ENCODE measurements around the gene MIDN. TPM values are rescaled to one million over a fixed set of nuclear protein-coding genes. Genes with fewer than 3 reads are reported as not detected.
A peak's percentile ranks its signal among the peaks of the same experiment; 100 is the strongest.

MIDN gene
- polyA plus RNA-seq, 4 donors: 28.1 to 106 (median 33.0) TPM

DNA sequence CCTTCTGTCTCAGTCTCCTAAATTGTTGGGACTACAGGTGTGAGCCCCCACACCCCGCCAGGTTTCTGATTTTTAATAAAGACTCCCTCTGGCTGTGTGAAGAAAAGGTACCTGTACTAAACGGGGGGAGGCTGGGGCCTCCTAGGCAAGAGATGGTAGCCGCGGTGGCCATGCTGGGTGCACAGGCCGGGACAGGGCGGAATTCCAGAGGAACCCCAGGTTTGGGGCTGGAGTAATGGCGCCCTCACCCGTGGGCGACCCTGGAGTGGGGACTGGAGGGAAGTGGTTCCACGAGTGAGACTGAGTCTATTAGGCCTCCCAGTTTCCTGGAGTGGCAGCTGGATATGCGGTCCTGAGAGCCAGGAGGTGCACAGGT lies 9.0 kb upstream of the MIDN start:
- peaks cover 3 to 47% (median 3%) of the 10 kb centered on the region in 3 donors for H3K4me1 ChIP-seq (ENCODE audit: control insufficient read depth in 3 of 3, insufficient read depth in 2 of 3, low read depth in 1 of 3, low read length in 2 of 3)
- no peaks in the 10 kb centered on the region for H3K9me3 ChIP-seq (ENCODE audit: control insufficient read depth in 2 of 2, insufficient read depth in 1 of 2, low read depth in 1 of 2, low read length in 1 of 2)
- no peak overlapping the region for H3K4me3 ChIP-seq (ENCODE audit: low read depth in 1 of 3, low read length in 3 of 3)
- H3K27me3 ChIP-seq (ENCODE audit: control insufficient read depth in 3 of 3, insufficient read depth in 3 of 3, low read length in 3 of 3): peaks cover 5 to 23% (median 6%) of the 10 kb centered on the region in 3 donors
- H3K27ac ChIP-seq (ENCODE audit: low read depth in 1 of 3, low read length in 2 of 3): peak overlapping the region in 2 of 3 donors; percentile 57 to 78
- peaks cover 0 to 21% (median 0%) of the 10 kb centered on the region in 3 donors for H3K36me3 ChIP-seq (ENCODE audit: control insufficient read depth in 3 of 3, insufficient read depth in 2 of 3, low read depth in 1 of 3, low read length in 3 of 3)
- DNase-seq: no peak
- no peak for FAIRE-seq
- WGBS, 3 donors: 55 to 75% (median 68%) methylated on average over 11 of the region's 11 CpGs

DNA sequence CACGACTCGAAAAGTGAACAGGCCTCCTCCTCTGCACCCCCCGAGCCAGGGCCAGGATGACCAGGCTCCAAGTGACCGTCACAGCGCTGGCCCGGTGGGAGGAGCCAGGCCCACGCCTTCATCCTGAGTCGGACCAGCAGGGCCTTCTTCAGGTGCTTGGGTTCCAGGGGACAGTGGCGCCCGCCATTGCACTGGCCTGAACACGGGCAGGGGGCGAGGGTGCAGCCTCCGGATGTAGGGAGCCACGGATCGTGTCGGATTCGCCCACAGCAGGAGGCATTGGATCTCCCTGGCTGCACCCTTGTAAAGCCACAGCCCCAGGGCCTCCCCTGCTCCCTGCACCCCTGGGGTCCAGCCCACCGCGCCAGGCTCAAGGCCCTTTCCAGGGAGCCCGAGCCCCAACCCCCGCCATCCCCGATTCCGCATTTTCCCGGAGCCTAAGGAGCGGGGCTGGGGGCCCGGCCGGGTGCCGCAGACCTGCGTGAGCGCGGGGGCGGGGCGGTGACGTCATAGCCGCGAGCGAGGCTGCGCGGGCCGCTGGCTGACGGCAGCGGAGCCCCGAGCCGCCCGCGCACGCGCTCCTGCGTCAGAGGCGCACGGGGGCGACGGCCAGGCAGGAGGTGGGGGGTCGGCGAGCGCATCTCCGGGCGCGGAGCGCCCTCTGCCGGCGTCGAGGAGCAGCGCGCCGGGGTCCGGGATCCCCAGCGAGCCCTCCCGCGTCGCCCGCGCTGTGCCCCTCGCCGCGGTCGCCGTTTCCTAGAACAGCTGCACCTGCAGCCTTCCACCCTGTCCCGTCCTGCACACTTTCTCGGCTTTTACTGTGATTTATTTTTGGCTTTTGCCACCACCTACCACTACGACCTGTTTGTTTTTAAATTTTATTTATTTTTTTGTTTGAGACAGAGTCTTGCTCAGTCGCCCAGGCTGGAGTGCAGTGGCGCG lies 8.3 kb upstream of the MIDN start:
- H3K27me3 ChIP-seq (ENCODE audit: control insufficient read depth in 3 of 3, insufficient read depth in 3 of 3, low read length in 3 of 3): peaks cover 5 to 23% (median 6%) of the 10 kb centered on the region in 3 donors
- no peak for FAIRE-seq
- 7 to 11% (median 10%) methylated on average over 46 to 84 of the region's 84 CpGs for WGBS, 3 donors
- H3K9me3 ChIP-seq (ENCODE audit: control insufficient read depth in 2 of 2, insufficient read depth in 1 of 2, low read depth in 1 of 2, low read length in 1 of 2): no peaks in the 10 kb centered on the region
- H3K4me1 ChIP-seq (ENCODE audit: control insufficient read depth in 3 of 3, insufficient read depth in 2 of 3, low read depth in 1 of 3, low read length in 2 of 3): peaks cover 3 to 54% (median 3%) of the 10 kb centered on the region in 3 donors
- peak; percentile 73 to 94 for DNase-seq
- peak overlapping the region in 2 of 3 donors; percentile 18 to 39 for H3K4me3 ChIP-seq (ENCODE audit: low read depth in 1 of 3, low read length in 3 of 3)
- peak overlapping the region in 2 of 3 donors; percentile 57 to 78 for H3K27ac ChIP-seq (ENCODE audit: low read depth in 1 of 3, low read length in 2 of 3)
- H3K36me3 ChIP-seq (ENCODE audit: control insufficient read depth in 3 of 3, insufficient read depth in 2 of 3, low read depth in 1 of 3, low read length in 3 of 3): peaks cover 0 to 27% (median 0%) of the 10 kb centered on the region in 3 donors

DNA sequence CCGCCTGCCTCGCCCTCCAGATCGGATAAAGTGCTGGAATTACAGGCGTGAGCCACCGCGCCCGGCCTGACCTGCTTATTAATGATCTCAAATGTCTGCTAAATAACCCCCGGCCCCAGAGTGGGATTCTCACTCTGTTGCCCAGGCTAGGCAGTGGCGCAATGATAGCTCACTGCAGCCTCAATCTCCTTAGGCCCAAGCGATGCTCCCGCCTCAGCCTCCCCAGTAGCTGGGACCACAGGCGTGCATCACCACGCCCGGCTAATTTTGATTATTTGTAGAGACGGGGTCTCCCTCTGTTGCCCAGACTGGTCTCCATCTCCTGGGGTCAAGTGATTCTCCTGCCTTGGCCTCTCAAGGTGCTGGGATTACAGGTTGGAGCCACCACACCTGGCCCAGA lies 7.5 kb upstream of the MIDN start:
- 32 to 52% (median 41%) methylated on average over 14 to 15 of the region's 15 CpGs for WGBS, 3 donors
- H3K27ac ChIP-seq (ENCODE audit: low read depth in 1 of 3, low read length in 2 of 3): no peak overlapping the region

GRCh38 chr19:1241417-1242095 lies 6.8 kb upstream of the MIDN start, which contains the start of gene ATP5F1D:
Gene ATP5F1D, plus strand, starts transcription at chr19:1241751. Its CDS starts 100 bp downstream, at chr19:1241851.
- H3K9me3 ChIP-seq (ENCODE audit: control insufficient read depth in 2 of 2, insufficient read depth in 1 of 2, low read depth in 1 of 2, low read length in 1 of 2): no peaks in the 10 kb centered on the region
- H3K4me3 ChIP-seq (ENCODE audit: low read depth in 1 of 3, low read length in 3 of 3): peak within 1 kb of the TSS; percentile 71 to 88 (median 73)
- DNase-seq (peak; percentile 95 to 97), FAIRE-seq (no peak)
- WGBS, 3 donors: 0 to 1% (median 1%) methylated on average over 33 to 79 of the region's 79 CpGs
- peaks cover 3 to 65% (median 3%) of the 10 kb centered on the region in 3 donors for H3K4me1 ChIP-seq (ENCODE audit: control insufficient read depth in 3 of 3, insufficient read depth in 2 of 3, low read depth in 1 of 3, low read length in 2 of 3)
- peaks cover 0 to 35% (median 0%) of the 10 kb centered on the region in 3 donors for H3K36me3 ChIP-seq (ENCODE audit: control insufficient read depth in 3 of 3, insufficient read depth in 2 of 3, low read depth in 1 of 3, low read length in 3 of 3)
- peak within 1 kb of the TSS; percentile 36 to 88 (median 72) for H3K27ac ChIP-seq (ENCODE audit: low read depth in 1 of 3, low read length in 2 of 3)
- peaks cover 0 to 12% (median 6%) of the 10 kb centered on the region in 3 donors for H3K27me3 ChIP-seq (ENCODE audit: control insufficient read depth in 3 of 3, insufficient read depth in 3 of 3, low read length in 3 of 3)

More for the DNA sequence above, 7.5 kb upstream of the MIDN start:
- H3K9me3 ChIP-seq (ENCODE audit: control insufficient read depth in 2 of 2, insufficient read depth in 1 of 2, low read depth in 1 of 2, low read length in 1 of 2): no peaks in the 10 kb centered on the region
- H3K4me1 ChIP-seq (ENCODE audit: control insufficient read depth in 3 of 3, insufficient read depth in 2 of 3, low read depth in 1 of 3, low read length in 2 of 3): peaks cover 3 to 62% (median 3%) of the 10 kb centered on the region in 3 donors
- H3K27me3 ChIP-seq (ENCODE audit: control insufficient read depth in 3 of 3, insufficient read depth in 3 of 3, low read length in 3 of 3): peaks cover 4 to 19% (median 6%) of the 10 kb centered on the region in 3 donors
- DNase-seq: no peak
- peaks cover 0 to 32% (median 0%) of the 10 kb centered on the region in 3 donors for H3K36me3 ChIP-seq (ENCODE audit: control insufficient read depth in 3 of 3, insufficient read depth in 2 of 3, low read depth in 1 of 3, low read length in 3 of 3)
- no peak for FAIRE-seq
- peak overlapping the region in 2 of 3 donors; percentile 29 to 71 for H3K4me3 ChIP-seq (ENCODE audit: low read depth in 1 of 3, low read length in 3 of 3)

GRCh38 chr19:1243768-1244692 lies 4.4 kb upstream of the MIDN start:
- Histone ChIP-seq H3K27me3 (ENCODE audit: control insufficient read depth in 3 of 3, insufficient read depth in 3 of 3, low read length in 3 of 3) (no peaks in the 10 kb centered on the region), H3K36me3 (ENCODE audit: control insufficient read depth in 3 of 3, insufficient read depth in 2 of 3, low read depth in 1 of 3, low read length in 3 of 3) (peaks cover 0 to 35% (median 0%) of the 10 kb centered on the region in 3 donors), H3K4me1 (ENCODE audit: control insufficient read depth in 3 of 3, insufficient read depth in 2 of 3, low read depth in 1 of 3, low read length in 2 of 3) (peaks cover 0 to 73% (median 3%) of the 10 kb centered on the region in 3 donors), H3K4me3 (ENCODE audit: low read depth in 1 of 3, low read length in 3 of 3) (peak overlapping the region in 2 of 3 donors; percentile 32 to 39), H3K27ac (ENCODE audit: low read depth in 1 of 3, low read length in 2 of 3) (peak overlapping the region; percentile 86 to 97 (median 96)), H3K9me3 (ENCODE audit: control insufficient read depth in 2 of 2, insufficient read depth in 1 of 2, low read depth in 1 of 2, low read length in 1 of 2) (no peaks in the 10 kb centered on the region)
- DNase-seq (peak; percentile 88 to 93), FAIRE-seq (no peak)
- 44 to 58% (median 54%) methylated on average over 23 to 33 of the region's 33 CpGs for WGBS, 3 donors

GRCh38 chr19:1244693-1245451 lies 3.5 kb upstream of the MIDN start:
- Histone ChIP-seq H3K9me3 (ENCODE audit: control insufficient read depth in 2 of 2, insufficient read depth in 1 of 2, low read depth in 1 of 2, low read length in 1 of 2) (no peaks in the 10 kb centered on the region), H3K36me3 (ENCODE audit: control insufficient read depth in 3 of 3, insufficient read depth in 2 of 3, low read depth in 1 of 3, low read length in 3 of 3) (peaks cover 0 to 36% (median 0%) of the 10 kb centered on the region in 3 donors), H3K27me3 (ENCODE audit: control insufficient read depth in 3 of 3, insufficient read depth in 3 of 3, low read length in 3 of 3) (no peaks in the 10 kb centered on the region), H3K4me3 (ENCODE audit: low read depth in 1 of 3, low read length in 3 of 3) (peak overlapping the region in 2 of 3 donors; percentile 32 to 39), H3K27ac (ENCODE audit: low read depth in 1 of 3, low read length in 2 of 3) (peak overlapping the region; percentile 86 to 97 (median 96)), H3K4me1 (ENCODE audit: control insufficient read depth in 3 of 3, insufficient read depth in 2 of 3, low read depth in 1 of 3, low read length in 2 of 3) (peaks cover 0 to 70% (median 3%) of the 10 kb centered on the region in 3 donors)
- 15 to 27% (median 19%) methylated on average over 24 to 31 of the region's 31 CpGs for WGBS, 3 donors
- no peak for FAIRE-seq
- DNase-seq: peak; percentile 88 to 91
